Suprapubic skin (tissue), 4 donors: Measurements from ENCODE around the gene CNOT4. TPM values are rescaled to one million over a fixed set of nuclear protein-coding genes. Genes with fewer than 3 reads are reported as not detected.
A peak's percentile ranks its signal among the peaks of the same experiment; 100 is the strongest.

Source experiments
- DNase-seq, 2 donors: peaks; one replicate each; pipeline ENCODE4 v3.0.0-alpha.2; 2019; ENCODE audit warnings: low spot score in 2 of 2
- H3K27ac ChIP-seq: fragments of 200-600 bp; sonication (generic); one replicate; pipeline ENCODE4 v1.5.1; 2019
- H3K27me3 ChIP-seq: fragments of 200-600 bp; sonication (generic); one replicate; pipeline ENCODE4 v1.5.1; 2019
- H3K36me3 ChIP-seq: fragments of 200-600 bp; sonication (generic); one replicate; pipeline ENCODE4 v1.5.1; 2019
- H3K4me1 ChIP-seq: fragments of 200-600 bp; sonication (generic); one replicate; pipeline ENCODE4 v1.5.1; 2019
- H3K4me3 ChIP-seq: fragments of 200-600 bp; sonication (generic); one replicate; pipeline ENCODE4 v1.5.1; 2019; ENCODE audit warnings: mild to moderate bottlenecking
- H3K9me3 ChIP-seq: fragments of 200-600 bp; sonication (generic); one replicate; pipeline ENCODE4 v1.5.1; 2019
- CTCF ChIP-seq, 2 donors: fragments of 200-600 bp in 1 of 2; fragments of 450-650 bp in 1 of 2; sonication (generic) in 1 of 2; IDR thresholded peaks; one replicate each; pipeline ENCODE4 v1.5.1; 2016 to 2019; ENCODE audit warnings: antibody characterized with exemption in 2 of 2, mild to moderate bottlenecking in 1 of 2, moderate library complexity in 1 of 2
- EP300 ChIP-seq: sonication (generic); formaldehyde crosslinking; IDR thresholded peaks from one replicate; pipeline ENCODE4 v1.6.1; 2017; ENCODE audit warnings: antibody characterized with exemption
- POLR2A ChIP-seq, 2 donors: fragments of 450-650 bp; IDR thresholded peaks; one replicate each; pipeline ENCODE4 v1.6.1; 2017; ENCODE audit warnings: antibody characterized with exemption in 2 of 2, mild to moderate bottlenecking in 2 of 2, moderate library complexity in 2 of 2
- POLR2AphosphoS5 ChIP-seq, 3 donors: sonication (generic); formaldehyde crosslinking; IDR thresholded peaks; one replicate each; pipeline ENCODE4 v1.6.1; 2017; ENCODE audit warnings: antibody characterized with exemption in 3 of 3
- WGBS: methylation state at CpG from one replicate; pipeline ENCODE4 v1.1.5; 2018; 5-methylcytosine and 5-hydroxymethylcytosine counted together
- total RNA-seq, 4 donors: library from RNA; depleted of rRNA; stranded (reverse); fragments of >200 nt; gene quantifications; one replicate each; pipeline ENCODE4 v1.1.0, GENCODE V29; 2016

The CNOT4 gene
- total RNA-seq, 4 donors from 2014 or later, result 17.2 to 32.3 (median 22.6) TPM

- Histone ChIP-seq H3K36me3 (no peaks in the 10 kb centered on the region), H3K27ac (no peak overlapping the region), H3K4me1 (no peaks in the 10 kb centered on the region), H3K27me3 (no peaks in the 10 kb centered on the region), H3K9me3 (no peaks in the 10 kb centered on the region), H3K4me3 (no peak overlapping the region)
- WGBS, result 93% methylated on average over 5 of the region's 7 CpGs
- TF ChIP-seq CTCF (IDR thresholded peaks at IDR 0.05) (no peak), EP300 (no peak), POLR2AphosphoS5 (IDR thresholded peaks at IDR 0.05) (no peak), POLR2A (IDR thresholded peaks at IDR 0.05) (no peak)
- peak in 1 of 2 donors; percentile 57 for DNase-seq
These were observed 181.4 kb downstream of the CNOT4 start for GRCh38 chr7:135328526-135328925.

GRCh38 chr7:135328053-135328452 lies 181.8 kb downstream of the CNOT4 start:
- no peaks in the 10 kb centered on the region for H3K36me3 ChIP-seq
- no peaks in the 10 kb centered on the region for H3K9me3 ChIP-seq
- no peaks in the 10 kb centered on the region for H3K27me3 ChIP-seq
- H3K4me1 ChIP-seq, result no peaks in the 10 kb centered on the region
- TF ChIP-seq POLR2A (IDR thresholded peaks at IDR 0.05), result no peak
- no peak for TF ChIP-seq EP300
- TF ChIP-seq POLR2AphosphoS5 (IDR thresholded peaks at IDR 0.05), result no peak
- no peak for TF ChIP-seq CTCF (IDR thresholded peaks at IDR 0.05)
- DNase-seq, result no peak
- WGBS, result 95% methylated on average over 3 of the region's 3 CpGs
- no peak overlapping the region for H3K27ac ChIP-seq
- H3K4me3 ChIP-seq, result no peak overlapping the region

GRCh38 chr7:135327458-135327857 lies 182.4 kb downstream of the CNOT4 start:
- H3K9me3 ChIP-seq, result no peaks in the 10 kb centered on the region
- H3K4me1 ChIP-seq, result no peaks in the 10 kb centered on the region
- peak in 1 of 2 donors; percentile 8 for DNase-seq
- no peaks in the 10 kb centered on the region for H3K36me3 ChIP-seq
- no peak for TF ChIP-seq CTCF (IDR thresholded peaks at IDR 0.05)
- 93% methylated on average over 3 of the region's 3 CpGs for WGBS
- H3K4me3 ChIP-seq, result no peak overlapping the region
- no peak overlapping the region for H3K27ac ChIP-seq
- no peaks in the 10 kb centered on the region for H3K27me3 ChIP-seq

GRCh38 chr7:135326636-135327280 lies 183.1 kb downstream of the CNOT4 start:
- Histone ChIP-seq H3K27ac (no peak overlapping the region), H3K4me3 (no peak overlapping the region), H3K27me3 (no peaks in the 10 kb centered on the region), H3K36me3 (no peaks in the 10 kb centered on the region), H3K4me1 (no peaks in the 10 kb centered on the region), H3K9me3 (no peaks in the 10 kb centered on the region)
- peak in 1 of 2 donors; percentile 35 for DNase-seq
- no peak for TF ChIP-seq EP300
- TF ChIP-seq POLR2AphosphoS5 (IDR thresholded peaks at IDR 0.05), result no peak
- TF ChIP-seq CTCF (IDR thresholded peaks at IDR 0.05), result no peak
- no peak for TF ChIP-seq POLR2A (IDR thresholded peaks at IDR 0.05)

- 35% methylated on average over 1 of the region's 1 CpG for WGBS
- H3K4me3 ChIP-seq, result no peak overlapping the region
- H3K27me3 ChIP-seq, result no peaks in the 10 kb centered on the region
- H3K36me3 ChIP-seq, result no peaks in the 10 kb centered on the region
- DNase-seq, result no peak
- H3K4me1 ChIP-seq, result peaks cover 13% of the 10 kb centered on the region
- no peaks in the 10 kb centered on the region for H3K9me3 ChIP-seq
- no peak for TF ChIP-seq EP300
- TF ChIP-seq POLR2AphosphoS5 (IDR thresholded peaks at IDR 0.05), result no peak
- no peak for TF ChIP-seq CTCF (IDR thresholded peaks at IDR 0.05)
- no peak for TF ChIP-seq POLR2A (IDR thresholded peaks at IDR 0.05)
- no peak overlapping the region for H3K27ac ChIP-seq
These were observed 187.1 kb downstream of the CNOT4 start for GRCh38 chr7:135322571-135323340.
